ENCODE measurements around the gene TMCC1.

- no peak for TF ChIP-seq POLR2A (IDR thresholded peaks at IDR 0.05; ENCODE audit: low read length)
- no peak for TF ChIP-seq GATA1 (IDR thresholded peaks at IDR 0.05; ENCODE audit: low read depth, low read length)
Measured at GRCh38 chr3:129878355-129878754, 15.2 kb downstream of the TMCC1 start.
